ENCODE data around the gene TRIM71. TPM values are rescaled to one million over a fixed set of nuclear protein-coding genes. Genes with fewer than 3 reads are reported as not detected.
"Not testable (repeated sequence)": the region's sequence is repeated elsewhere in the genome, so short reads cannot be mapped to it uniquely, and the experiment has no call there.

TRIM71 gene
- 2.2 TPM for total RNA-seq
- long read RNA-seq, full-length matches to known transcripts: 2 of 2 reads
- long read RNA-seq, partial matches to known transcripts: 0 of 2 reads
- long read RNA-seq, other reads (novel, unspliced or antisense): 0 of 2 reads

DNA sequence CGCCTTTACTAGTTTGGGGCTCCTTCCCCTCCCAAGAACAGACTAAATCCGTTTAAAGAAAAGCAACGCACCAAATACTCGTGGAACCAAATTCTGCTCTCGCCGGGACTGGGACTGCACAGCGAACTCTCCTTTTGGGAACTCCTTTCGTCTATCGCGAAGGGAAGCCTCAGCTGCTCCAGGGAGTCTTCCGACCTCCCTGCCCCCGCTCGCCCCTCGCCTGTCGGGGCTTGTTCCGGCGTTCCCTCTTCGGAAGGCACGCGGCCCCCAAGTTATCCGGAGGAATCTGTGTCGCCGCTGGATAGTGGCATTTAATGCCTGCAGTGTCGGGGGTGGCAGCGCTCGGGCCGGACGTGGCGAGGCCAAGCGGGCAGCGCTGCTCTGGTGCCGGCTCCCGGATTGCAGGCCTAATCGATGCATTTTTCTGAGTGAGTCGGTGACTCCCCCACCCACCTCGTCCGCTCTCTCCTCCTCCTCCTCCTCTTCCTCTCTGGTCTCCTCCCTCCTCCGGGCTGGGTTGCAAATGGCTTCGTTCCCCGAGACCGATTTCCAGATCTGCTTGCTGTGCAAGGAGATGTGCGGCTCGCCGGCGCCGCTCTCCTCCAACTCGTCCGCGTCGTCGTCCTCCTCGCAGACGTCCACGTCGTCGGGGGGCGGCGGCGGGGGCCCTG lies at the start of gene TRIM71:
Gene TRIM71 (plus strand): TSS at position 440 of the 671 bp plus-strand sequence. CDS start 84 bp downstream, at position 524.
- DNase-seq (peak; percentile 67), ATAC-seq (no peak)
- Histone ChIP-seq H3K9me3 (no peaks in the 10 kb centered on the region), H3K4me3 (peak within 1 kb of the TSS; percentile 56), H3K4me1 (peaks cover 6% of the 10 kb centered on the region), H3K36me3 (no peaks in the 10 kb centered on the region), H3K27me3 (peaks cover 35% of the 10 kb centered on the region), H3K27ac (peak within 1 kb of the TSS; percentile 60)
- TF ChIP-seq, protein P1, sequence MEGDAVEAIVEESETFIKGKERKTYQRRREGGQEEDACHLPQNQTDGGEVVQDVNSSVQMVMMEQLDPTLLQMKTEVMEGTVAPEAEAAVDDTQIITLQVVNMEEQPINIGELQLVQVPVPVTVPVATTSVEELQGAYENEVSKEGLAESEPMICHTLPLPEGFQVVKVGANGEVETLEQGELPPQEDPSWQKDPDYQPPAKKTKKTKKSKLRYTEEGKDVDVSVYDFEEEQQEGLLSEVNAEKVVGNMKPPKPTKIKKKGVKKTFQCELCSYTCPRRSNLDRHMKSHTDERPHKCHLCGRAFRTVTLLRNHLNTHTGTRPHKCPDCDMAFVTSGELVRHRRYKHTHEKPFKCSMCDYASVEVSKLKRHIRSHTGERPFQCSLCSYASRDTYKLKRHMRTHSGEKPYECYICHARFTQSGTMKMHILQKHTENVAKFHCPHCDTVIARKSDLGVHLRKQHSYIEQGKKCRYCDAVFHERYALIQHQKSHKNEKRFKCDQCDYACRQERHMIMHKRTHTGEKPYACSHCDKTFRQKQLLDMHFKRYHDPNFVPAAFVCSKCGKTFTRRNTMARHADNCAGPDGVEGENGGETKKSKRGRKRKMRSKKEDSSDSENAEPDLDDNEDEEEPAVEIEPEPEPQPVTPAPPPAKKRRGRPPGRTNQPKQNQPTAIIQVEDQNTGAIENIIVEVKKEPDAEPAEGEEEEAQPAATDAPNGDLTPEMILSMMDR (IDR thresholded peaks at IDR 0.05): no peak
- intact Hi-C loops (cut with DNase I): no loop called here

- no peak overlapping the region for H3K27ac ChIP-seq
- H3K4me1 ChIP-seq: no peaks in the 10 kb centered on the region
- ATAC-seq (no peak), DNase-seq (no peak)
- no peaks in the 10 kb centered on the region for H3K27me3 ChIP-seq
- H3K36me3 ChIP-seq: peaks cover 14% of the 10 kb centered on the region
- no peak overlapping the region for H3K4me3 ChIP-seq
- TF ChIP-seq, protein P1 (IDR thresholded peaks at IDR 0.05): no peak
- intact Hi-C loops (cut with DNase I): no loop called here
- H3K9me3 ChIP-seq: no peaks in the 10 kb centered on the region
Observed at GRCh38 chr3:32778389-32778788, 39.4 kb upstream of the TRIM71 start.

GRCh38 chr3:32780071-32780734 lies 37.6 kb upstream of the TRIM71 start:
- TF ChIP-seq, protein P1 (IDR thresholded peaks at IDR 0.05): no peak
- DNase-seq (no peak), ATAC-seq (no peak)
- no peaks in the 10 kb centered on the region for H3K27me3 ChIP-seq
- intact Hi-C loops (cut with DNase I): no loop called here
- no peak overlapping the region for H3K27ac ChIP-seq
- H3K4me1 ChIP-seq: no peaks in the 10 kb centered on the region
- peak overlapping the region; percentile 60 for H3K4me3 ChIP-seq
- H3K36me3 ChIP-seq: no peaks in the 10 kb centered on the region
- no peaks in the 10 kb centered on the region for H3K9me3 ChIP-seq

- Histone ChIP-seq H3K9me3 (no peaks in the 10 kb centered on the region), H3K27me3 (no peaks in the 10 kb centered on the region), H3K4me1 (no peaks in the 10 kb centered on the region), H3K4me3 (peak overlapping the region; percentile 60), H3K36me3 (no peaks in the 10 kb centered on the region), H3K27ac (peak overlapping the region; percentile 58)
- DNase-seq (peak; percentile 85), ATAC-seq (peak; percentile 80)
- TF ChIP-seq, protein P1 (IDR thresholded peaks at IDR 0.05): peak; percentile 12
- intact Hi-C loops (cut with DNase I): no loop called here
Observed at GRCh38 chr3:32780735-32781210, 37.0 kb upstream of the TRIM71 start.

DNA sequence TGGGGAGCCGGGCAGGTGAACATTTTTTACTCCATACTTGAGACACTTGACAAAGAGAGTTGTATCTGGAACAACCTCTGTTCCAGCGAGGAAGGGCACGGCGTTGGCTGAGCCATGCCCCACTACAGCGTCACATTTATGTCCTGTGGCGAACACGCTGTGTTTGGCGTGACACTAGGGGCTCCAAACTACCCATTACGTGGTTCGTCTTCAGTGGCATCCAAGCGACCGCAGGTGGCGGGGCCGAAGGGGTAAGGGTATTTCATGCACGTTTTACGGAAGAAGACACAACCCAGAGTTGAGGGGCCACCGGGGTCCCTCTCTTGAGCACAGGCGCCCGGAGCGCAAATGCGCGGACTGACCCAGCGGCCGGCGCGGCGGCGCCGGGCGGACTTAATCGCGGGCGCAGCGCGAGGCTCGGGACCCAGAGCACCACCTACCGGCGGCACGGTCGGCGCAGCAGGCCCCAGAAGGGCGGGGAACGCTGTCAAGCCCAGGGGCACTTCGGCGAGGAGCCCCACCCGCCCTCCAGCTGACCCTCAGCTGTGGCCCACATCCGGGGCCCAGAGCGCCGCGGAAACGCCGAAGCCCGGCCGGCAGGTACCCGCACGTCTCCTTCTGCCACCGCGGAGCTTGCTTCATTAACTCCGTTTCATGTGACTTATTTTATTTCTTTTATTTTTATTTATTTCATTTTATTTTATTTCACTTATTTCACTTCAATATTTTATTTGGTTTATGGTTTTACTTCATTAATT lies 36.4 kb upstream of the TRIM71 start:
- no peaks in the 10 kb centered on the region for H3K9me3 ChIP-seq
- peak; percentile 93 for DNase-seq
- no peaks in the 10 kb centered on the region for H3K27me3 ChIP-seq
- intact Hi-C loops (cut with DNase I): no loop called here
- H3K27ac ChIP-seq: peak overlapping the region; percentile 58
- TF ChIP-seq, protein P1 (IDR thresholded peaks at IDR 0.05): peak; percentile 87
- H3K4me1 ChIP-seq: no peaks in the 10 kb centered on the region
- H3K4me3 ChIP-seq: peak overlapping the region; percentile 60
- peak; percentile 97 for ATAC-seq
- no peaks in the 10 kb centered on the region for H3K36me3 ChIP-seq

- H3K27me3 ChIP-seq; H3K9me3 ChIP-seq; H3K36me3 ChIP-seq; intact Hi-C loops (cut with DNase I); H3K4me1 ChIP-seq; ATAC-seq; H3K4me3 ChIP-seq; DNase-seq; H3K27ac ChIP-seq: not testable (repeated sequence)
Observed at GRCh38 chr3:32781969-32782270, 35.9 kb upstream of the TRIM71 start.
